Endothelial cell of umbilical vein (primary cell): Measurements from ENCODE around the gene CCT6A. TPM values are rescaled to one million over a fixed set of nuclear protein-coding genes. Genes with fewer than 3 reads are reported as not detected.

Experiments
- BruUV-seq: library from RNA; stranded (reverse); fragments of 400-500 nt; replicated peaks from 2 replicates; lab custom pipeline; 2021; lab: Mats Ljungman, UMichigan
- CTCF ChIA-PET: fragments of 300-600, 350-600 bp; sonication (Branson Sonifier 250); formaldehyde crosslinking; loops from one replicate; lab custom pipeline; 2021; ENCODE audit warnings: antibody characterized with exemption, inconsistent platforms; lab: Charles Lee
- POLR2A ChIA-PET: fragments of 300-600, 350-600 bp; sonication (Branson Sonifier 250); formaldehyde crosslinking; loops from one replicate; lab custom pipeline; 2021; ENCODE audit warnings: antibody characterized with exemption, inconsistent platforms; lab: Charles Lee
- DNase-seq: peaks from one replicate; pipeline ENCODE4 v3.0.0-alpha.2; 2011; ENCODE audit warnings: low read depth, low spot score
- FAIRE-seq: peaks from 2 replicates; lab custom pipeline; 2011; peaks lifted over from hg19 to GRCh38; lab: Jason Lieb, UNC
- H2AFZ ChIP-seq: 2 replicates; pipeline ENCODE4 v1.6.0; 2012; ENCODE audit warnings: low read depth, low read length, control low read depth, inconsistent platforms
- H3K27ac ChIP-seq: 2 replicates; pipeline ENCODE4 v1.5.1; 2011; ENCODE audit warnings: low read depth, mild to moderate bottlenecking, control low read depth, low read length, moderate library complexity; ENCODE audit not compliant: insufficient read depth
- H3K27me3 ChIP-seq, 2 experiments: 2 replicates each; pipeline versions ENCODE4 v1.6.0 to v1.6.1; 2011; ENCODE audit warnings: low read length in 2 of 2, mixed read lengths in 1 of 2; ENCODE audit not compliant: control insufficient read depth in 2 of 2, insufficient read depth in 2 of 2
- H3K36me3 ChIP-seq, 2 experiments: 2 replicates in 1 of 2; 3 replicates in 1 of 2; pipeline ENCODE4 v1.5.1; 2011; ENCODE audit warnings: low read length in 2 of 2, mild to moderate bottlenecking in 1 of 2, moderate library complexity in 1 of 2; ENCODE audit not compliant: control insufficient read depth in 2 of 2, insufficient read depth in 2 of 2; ENCODE audit errors: extremely low read depth in 1 of 2
- H3K4me1 ChIP-seq: 3 replicates; pipeline ENCODE4 v1.5.1; 2011; ENCODE audit warnings: mild to moderate bottlenecking, low read length; ENCODE audit not compliant: control insufficient read depth, insufficient read depth; ENCODE audit errors: extremely low read depth
- H3K4me2 ChIP-seq: 2 replicates; pipeline ENCODE4 v1.6.1; 2011; ENCODE audit warnings: low read length, control low read depth, mixed read lengths; ENCODE audit not compliant: insufficient read depth
- H3K4me3 ChIP-seq, 3 experiments: fragments of 200-600 bp in 1 of 3; sonication (generic), shearing (Covaris generic) in 1 of 3; replicated peaks in 1 of 3; 2 replicates each; pipeline ENCODE4 v1.5.1; 2011 to 2016; ENCODE audit warnings: control low read depth in 3 of 3, low read length in 3 of 3, mild to moderate bottlenecking in 2 of 3, inconsistent platforms in 1 of 3, low read depth in 1 of 3, moderate library complexity in 1 of 3; ENCODE audit not compliant: insufficient read depth in 1 of 3
- H3K79me2 ChIP-seq: 2 replicates; pipeline ENCODE4 v1.6.0; 2012; ENCODE audit warnings: low read length, inconsistent platforms; ENCODE audit not compliant: control insufficient read depth, insufficient read depth
- H3K9ac ChIP-seq: replicated peaks from 2 replicates; pipeline ENCODE3; 2011; ENCODE audit warnings: low read length, control low read depth; ENCODE audit not compliant: insufficient read depth; ENCODE audit errors: extremely low read depth
- H3K9me1 ChIP-seq: replicated peaks from 3 replicates; pipeline ENCODE4 v1.6.0; 2011; ENCODE audit warnings: mild to moderate bottlenecking, low read length; ENCODE audit not compliant: control insufficient read depth, insufficient read depth; ENCODE audit errors: extremely low read depth
- H3K9me3 ChIP-seq: replicated peaks from 2 replicates; pipeline ENCODE4 v1.5.1; 2012; ENCODE audit warnings: low read length, inconsistent platforms; ENCODE audit not compliant: control insufficient read depth, insufficient read depth
- H4K20me1 ChIP-seq: replicated peaks from 2 replicates; pipeline ENCODE3; 2011; ENCODE audit warnings: mild to moderate bottlenecking, low read length; ENCODE audit not compliant: control insufficient read depth, insufficient read depth; ENCODE audit errors: extremely low read depth
- EZH2 ChIP-seq: IDR thresholded peaks from 2 replicates; pipeline ENCODE4 v1.6.1; 2012; ENCODE audit warnings: borderline replicate concordance, low read depth, mild to moderate bottlenecking, moderate library complexity, low read length, inconsistent platforms; ENCODE audit not compliant: severe bottlenecking
- FOS ChIP-seq: IDR thresholded peaks from 2 replicates; pipeline ENCODE4 v1.6.1; 2011; ENCODE audit warnings: mild to moderate bottlenecking, low read length, moderate library complexity, borderline replicate concordance; ENCODE audit not compliant: insufficient read depth
- GATA2 ChIP-seq: IDR thresholded peaks from 2 replicates; pipeline ENCODE4 v1.7.0; 2011; ENCODE audit warnings: low read depth, mild to moderate bottlenecking, moderate library complexity, mixed read lengths, low read length; ENCODE audit not compliant: insufficient read length, insufficient read depth
- JUN ChIP-seq: IDR thresholded peaks from 2 replicates; pipeline ENCODE4 v1.6.1; 2011; ENCODE audit warnings: borderline replicate concordance, low read depth; ENCODE audit not compliant: insufficient read length, insufficient read depth
- MYC ChIP-seq: IDR thresholded peaks from one replicate; pipeline ENCODE4 v1.6.1; 2011; ENCODE audit warnings: mild to moderate bottlenecking, low read depth, low read length
- POLR2A ChIP-seq: IDR thresholded peaks from 2 replicates; pipeline ENCODE4 v1.6.1; 2012; ENCODE audit warnings: low read depth, mild to moderate bottlenecking, control low read depth, low read length
- POLR2AphosphoS5 ChIP-seq: IDR thresholded peaks from 2 replicates; pipeline ENCODE4 v1.6.1; 2012; ENCODE audit warnings: low read depth, mild to moderate bottlenecking, control low read depth, low read length, moderate library complexity; ENCODE audit not compliant: insufficient read depth
- dilution Hi-C: fragments of 300-500 bp; cut with MboI; formaldehyde crosslinking; loops from one replicate; pipeline ENCODE4 v1.15.0; 2019; ENCODE audit warnings: low sequenced_read_pairs; ENCODE audit not compliant: extremely low pct_ligation_motif_present
- intact Hi-C: fragments of 100-400 bp; cut with micrococcal nuclease; formaldehyde crosslinking; loops from one replicate; pipeline ENCODE4 v1.10.0; 2022
- polyA plus RNA-seq, 4 experiments: library from polyadenylated mRNA; depleted of rRNA in 3 of 4; stranded (reverse) in 3 of 4; unstranded in 1 of 4; fragments of >200 nt; gene quantifications; 2 replicates each; pipeline versions ENCODE4 v1.2.1 to v1.2.3, GENCODE V29; 2011 to 2012; ENCODE audit warnings: missing spikeins in 1 of 4
- total RNA-seq: library from RNA; stranded (reverse); gene quantifications from 2 replicates; pipeline ENCODE4 v1.2.3, GENCODE V29; 2021
- TF ChIP-seq, protein P1 (sequence below), 2 donors: IDR thresholded peaks; 1 replicate in 1 of 2; 2 replicates in 1 of 2; pipeline ENCODE4 v1.5.1; 2011; ENCODE audit warnings: low read length in 2 of 2, mild to moderate bottlenecking in 2 of 2, moderate library complexity in 2 of 2, control low read depth in 1 of 2, inconsistent platforms in 1 of 2, low read depth in 1 of 2; ENCODE audit not compliant: insufficient read depth in 1 of 2; ENCODE audit errors: extremely low read depth in 1 of 2
- TF ChIP-seq, protein P2 (sequence below): IDR thresholded peaks from 2 replicates; pipeline ENCODE4 v1.6.1; 2011; ENCODE audit not compliant: insufficient read depth, insufficient read length

CCT6A gene
- total and polyA plus RNA-seq, 2 donors (not counting 3 experiments of a cell fraction or from before 2014, with no cell fraction given): 152 to 221 TPM

DNA sequence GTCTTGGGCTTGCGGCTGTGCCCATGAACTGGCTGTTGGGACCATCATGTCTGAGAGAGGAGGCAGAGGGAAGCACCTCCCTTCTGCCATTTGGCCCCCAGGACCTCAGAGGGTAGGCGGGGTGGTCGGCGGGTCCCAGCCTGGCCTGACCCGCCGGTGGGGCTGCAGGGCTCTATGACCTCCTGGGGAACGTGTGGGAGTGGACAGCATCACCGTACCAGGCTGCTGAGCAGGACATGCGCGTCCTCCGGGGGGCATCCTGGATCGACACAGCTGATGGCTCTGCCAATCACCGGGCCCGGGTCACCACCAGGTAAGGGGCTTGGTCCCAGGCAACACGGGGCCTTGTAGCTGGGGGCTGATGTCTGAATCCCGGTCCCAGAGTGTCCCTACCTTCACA, 26.6 kb downstream of the CCT6A start:
- dilution Hi-C loops (no loop called here), intact Hi-C loops (loop anchor here (2.0 kb wide), 2 partner anchors 15 to 29 kb away; partner anchors contain the start of genes CHCHD2 and PHKG1)
- Histone ChIP-seq H3K4me2 (no peak overlapping the region), H3K4me1 (peaks cover 26% of the 10 kb centered on the region), H3K27ac (no peak overlapping the region), H3K9ac (no peak overlapping the region), H3K27me3 (no peaks in the 10 kb centered on the region), H3K36me3 (peaks cover 0 to 2% of the 10 kb centered on the region in 2 experiments), H3K9me1 (no peaks in the 10 kb centered on the region), H2AFZ (no peak overlapping the region), H4K20me1 (no peaks in the 10 kb centered on the region), H3K9me3 (no peaks in the 10 kb centered on the region), H3K4me3 (no peak overlapping the region), H3K79me2 (no peaks in the 10 kb centered on the region)
- ChIA-PET CTCF (interaction anchor here (1.2 to 3.1 kb wide), 6 partner anchors 14 to 173 kb away, joined by 3 to 49 read pairs (median 12); partner anchors contain the start of genes CCT6A, CHCHD2, PHKG1 and PSPH), POLR2A (no interaction called here)
- BruUV-seq: no TSS peak
- DNase-seq: no peak
- TF ChIP-seq JUN: no peak
- no peak for TF ChIP-seq EZH2
- TF ChIP-seq, protein P1, sequence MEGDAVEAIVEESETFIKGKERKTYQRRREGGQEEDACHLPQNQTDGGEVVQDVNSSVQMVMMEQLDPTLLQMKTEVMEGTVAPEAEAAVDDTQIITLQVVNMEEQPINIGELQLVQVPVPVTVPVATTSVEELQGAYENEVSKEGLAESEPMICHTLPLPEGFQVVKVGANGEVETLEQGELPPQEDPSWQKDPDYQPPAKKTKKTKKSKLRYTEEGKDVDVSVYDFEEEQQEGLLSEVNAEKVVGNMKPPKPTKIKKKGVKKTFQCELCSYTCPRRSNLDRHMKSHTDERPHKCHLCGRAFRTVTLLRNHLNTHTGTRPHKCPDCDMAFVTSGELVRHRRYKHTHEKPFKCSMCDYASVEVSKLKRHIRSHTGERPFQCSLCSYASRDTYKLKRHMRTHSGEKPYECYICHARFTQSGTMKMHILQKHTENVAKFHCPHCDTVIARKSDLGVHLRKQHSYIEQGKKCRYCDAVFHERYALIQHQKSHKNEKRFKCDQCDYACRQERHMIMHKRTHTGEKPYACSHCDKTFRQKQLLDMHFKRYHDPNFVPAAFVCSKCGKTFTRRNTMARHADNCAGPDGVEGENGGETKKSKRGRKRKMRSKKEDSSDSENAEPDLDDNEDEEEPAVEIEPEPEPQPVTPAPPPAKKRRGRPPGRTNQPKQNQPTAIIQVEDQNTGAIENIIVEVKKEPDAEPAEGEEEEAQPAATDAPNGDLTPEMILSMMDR (IDR thresholded peaks at IDR 0.05; ENCODE audit: extremely low read depth in 1 of 2, insufficient read depth in 1 of 2, low read depth in 1 of 2, low read length in 2 of 2): no peak
- TF ChIP-seq POLR2A: no peak
- TF ChIP-seq FOS: no peak
- no peak for TF ChIP-seq GATA2
- TF ChIP-seq MYC: no peak
- TF ChIP-seq, protein P2, sequence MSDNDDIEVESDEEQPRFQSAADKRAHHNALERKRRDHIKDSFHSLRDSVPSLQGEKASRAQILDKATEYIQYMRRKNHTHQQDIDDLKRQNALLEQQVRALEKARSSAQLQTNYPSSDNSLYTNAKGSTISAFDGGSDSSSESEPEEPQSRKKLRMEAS: no peak
- TF ChIP-seq POLR2AphosphoS5: no peak
- FAIRE-seq: no peak
